Right atrium auricular region (tissue), 2 donors: ENCODE results near the gene AFMID. TPM values are rescaled to one million over a fixed set of nuclear protein-coding genes. Genes with fewer than 3 reads are reported as not detected.

Experiments used
- DNase-seq: peaks from one replicate; pipeline ENCODE4 v3.0.0-alpha.2; 2019; ENCODE audit warnings: low spot score
- H3K27ac ChIP-seq, 2 donors: fragments of 200-600 bp; sonication (generic); 1 replicate in 1 of 2; 2 replicates in 1 of 2; pipeline ENCODE4 v1.5.1; 2016 to 2019
- H3K27me3 ChIP-seq, 2 donors: fragments of 200-600 bp; sonication (generic); one replicate each; pipeline versions ENCODE4 v1.5.1 to v1.6.0; 2017 to 2019
- H3K36me3 ChIP-seq: fragments of 200-600 bp; sonication (generic); one replicate; pipeline ENCODE4 v1.5.1; 2016
- H3K4me1 ChIP-seq, 2 donors: fragments of 200-600 bp; sonication (generic); one replicate each; pipeline versions ENCODE4 v1.5.1 to v1.6.0; 2017 to 2019
- H3K4me3 ChIP-seq, 2 donors: fragments of 200-600 bp; sonication (generic); 1 replicate in 1 of 2; 2 replicates in 1 of 2; pipeline ENCODE4 v1.5.1; 2017 to 2019; ENCODE audit warnings: mild to moderate bottlenecking in 1 of 2, moderate library complexity in 1 of 2
- H3K9me3 ChIP-seq, 2 donors: fragments of 200-600 bp; sonication (generic); one replicate each; pipeline ENCODE4 v1.5.1; 2019
- total RNA-seq, 2 donors: library from RNA; depleted of rRNA; stranded (reverse); fragments of >200 nt; gene quantifications; one replicate each; pipeline ENCODE4 v1.1.0, GENCODE V29; 2016
- TF ChIP-seq, protein P1 (sequence below), 2 donors: fragments of 200-600 bp; sonication (generic); IDR thresholded peaks; one replicate each; pipeline ENCODE4 v1.5.1; 2019; ENCODE audit warnings: antibody characterized with exemption in 2 of 2

Gene AFMID
- total RNA-seq, 2 donors from 2014 or later: 28.6 to 35.3 TPM

DNA sequence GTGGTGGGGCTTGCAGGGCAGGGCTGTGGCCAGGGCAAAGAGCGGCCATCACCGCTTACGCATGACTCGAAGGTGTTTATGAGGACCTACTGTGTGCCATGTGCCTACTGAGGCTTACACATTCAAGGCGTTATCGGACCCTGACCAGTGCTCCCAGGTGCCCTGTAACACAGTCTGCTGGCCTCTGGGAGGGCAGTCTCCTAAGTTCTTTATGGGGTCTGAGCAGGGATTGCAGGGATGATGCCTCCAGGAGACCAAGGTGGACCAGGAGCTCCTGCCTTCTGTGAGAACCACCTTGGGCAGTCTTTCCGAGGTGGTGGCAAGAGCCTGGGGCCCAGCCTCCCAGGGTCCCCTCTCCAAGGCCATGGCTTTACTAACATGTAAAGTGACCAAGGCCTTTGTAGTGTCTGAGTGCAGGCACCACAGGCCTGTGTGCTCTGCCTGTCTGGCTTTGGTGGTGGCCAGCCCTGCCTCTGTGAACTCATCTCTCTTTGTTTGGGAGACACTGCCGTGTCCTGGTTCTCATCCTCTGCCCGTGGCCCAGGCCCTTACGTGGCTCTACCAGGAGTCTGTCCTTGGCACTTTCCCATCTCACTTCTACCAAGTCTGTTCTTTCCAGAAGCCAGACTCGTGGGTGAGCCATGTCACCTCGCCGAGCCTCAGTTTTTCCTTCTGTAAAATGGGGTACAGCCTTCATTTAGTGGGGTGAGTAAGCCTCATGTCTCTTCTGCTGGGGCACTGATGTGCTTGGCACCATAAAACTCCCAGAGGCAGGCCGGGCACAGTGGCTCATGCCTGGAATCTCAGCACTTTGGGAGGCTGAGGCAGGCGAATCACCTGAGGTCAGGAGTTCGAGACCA, 22.2 kb upstream of the AFMID start:
- Histone ChIP-seq H3K4me3 (no peak overlapping the region), H3K9me3 (no peaks in the 10 kb centered on the region), H3K27me3 (no peaks in the 10 kb centered on the region), H3K36me3 (no peaks in the 10 kb centered on the region), H3K4me1 (peaks cover 0 to 17% of the 10 kb centered on the region in 2 donors), H3K27ac (no peak overlapping the region)
- DNase-seq: no peak
- TF ChIP-seq, protein P1, sequence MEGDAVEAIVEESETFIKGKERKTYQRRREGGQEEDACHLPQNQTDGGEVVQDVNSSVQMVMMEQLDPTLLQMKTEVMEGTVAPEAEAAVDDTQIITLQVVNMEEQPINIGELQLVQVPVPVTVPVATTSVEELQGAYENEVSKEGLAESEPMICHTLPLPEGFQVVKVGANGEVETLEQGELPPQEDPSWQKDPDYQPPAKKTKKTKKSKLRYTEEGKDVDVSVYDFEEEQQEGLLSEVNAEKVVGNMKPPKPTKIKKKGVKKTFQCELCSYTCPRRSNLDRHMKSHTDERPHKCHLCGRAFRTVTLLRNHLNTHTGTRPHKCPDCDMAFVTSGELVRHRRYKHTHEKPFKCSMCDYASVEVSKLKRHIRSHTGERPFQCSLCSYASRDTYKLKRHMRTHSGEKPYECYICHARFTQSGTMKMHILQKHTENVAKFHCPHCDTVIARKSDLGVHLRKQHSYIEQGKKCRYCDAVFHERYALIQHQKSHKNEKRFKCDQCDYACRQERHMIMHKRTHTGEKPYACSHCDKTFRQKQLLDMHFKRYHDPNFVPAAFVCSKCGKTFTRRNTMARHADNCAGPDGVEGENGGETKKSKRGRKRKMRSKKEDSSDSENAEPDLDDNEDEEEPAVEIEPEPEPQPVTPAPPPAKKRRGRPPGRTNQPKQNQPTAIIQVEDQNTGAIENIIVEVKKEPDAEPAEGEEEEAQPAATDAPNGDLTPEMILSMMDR (IDR thresholded peaks at IDR 0.05): no peak

DNA sequence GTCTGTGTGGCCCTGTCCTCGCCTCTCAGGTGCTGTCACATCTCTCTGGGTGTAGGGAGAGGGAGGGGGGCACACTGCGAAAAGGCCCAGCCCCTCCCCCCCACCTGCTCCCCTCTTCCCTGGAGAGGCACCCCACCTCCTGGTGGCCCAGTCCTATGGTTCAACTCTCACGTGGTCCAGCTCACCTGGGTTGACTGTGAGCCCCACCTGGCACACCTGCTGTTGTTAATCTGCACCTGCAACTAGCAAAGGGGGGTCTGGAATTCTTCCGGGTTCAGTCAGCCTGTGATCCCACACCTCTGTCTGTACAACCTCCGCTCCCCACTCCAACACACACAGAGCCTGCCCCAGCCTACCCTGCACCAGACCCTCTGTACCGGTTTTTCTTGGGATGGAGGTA, 20.7 kb upstream of the AFMID start:
- TF ChIP-seq, protein P1 (IDR thresholded peaks at IDR 0.05): no peak
- peaks cover 0 to 21% of the 10 kb centered on the region in 2 donors for H3K4me1 ChIP-seq

DNA sequence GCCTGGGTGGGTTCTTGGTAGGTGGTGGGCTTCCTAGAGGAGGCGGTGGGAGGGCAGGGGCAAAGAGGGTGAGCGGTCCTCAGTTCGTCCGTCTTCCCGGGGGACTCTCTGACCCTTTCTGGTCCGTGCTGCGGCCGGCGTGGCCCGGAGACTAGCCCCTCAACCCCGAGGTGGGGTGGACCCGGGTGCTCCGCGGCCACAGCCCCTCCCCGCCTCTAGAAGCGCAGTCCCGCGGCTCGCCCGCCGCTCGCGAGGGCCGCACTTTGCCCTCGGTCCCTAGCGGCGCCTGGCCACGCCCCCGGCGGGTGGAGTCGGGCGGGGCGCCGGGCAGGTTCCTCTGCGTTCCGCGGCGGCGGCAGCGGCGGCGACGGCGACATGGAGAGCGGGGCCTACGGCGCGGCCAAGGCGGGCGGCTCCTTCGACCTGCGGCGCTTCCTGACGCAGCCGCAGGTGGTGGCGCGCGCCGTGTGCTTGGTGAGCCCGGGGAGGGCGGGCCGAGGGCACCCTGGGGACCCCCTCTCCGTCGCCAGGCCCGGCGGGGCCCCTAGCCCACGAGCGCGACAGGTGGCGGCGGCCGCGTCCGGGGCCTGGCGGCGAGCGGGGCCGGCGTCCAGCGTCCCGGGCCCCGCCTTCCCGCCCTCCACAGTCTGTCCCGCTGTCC, 18.8 kb upstream of the AFMID start, which contains the start of gene SYNGR2:
TSS of gene SYNGR2 (plus strand) at position 340 of the 661 bp plus-strand sequence. CDS start at position 376, 36 bp downstream.
- no peaks in the 10 kb centered on the region for H3K27me3 ChIP-seq
- peak within 1 kb of the TSS; percentile 79 to 83 for H3K27ac ChIP-seq
- TF ChIP-seq, protein P1 (IDR thresholded peaks at IDR 0.05): peak in 1 of 2 donors; percentile 16
- peaks cover 3% of the 10 kb centered on the region for H3K36me3 ChIP-seq
- peak within 1 kb of the TSS; percentile 59 to 77 for H3K4me3 ChIP-seq
- no peaks in the 10 kb centered on the region for H3K9me3 ChIP-seq
- peaks cover 0 to 41% of the 10 kb centered on the region in 2 donors for H3K4me1 ChIP-seq
- DNase-seq: no peak

More for the DNA sequence above, 20.7 kb upstream of the AFMID start:
- Histone ChIP-seq H3K36me3 (no peaks in the 10 kb centered on the region), H3K27ac (no peak overlapping the region), H3K9me3 (no peaks in the 10 kb centered on the region), H3K4me3 (no peak overlapping the region), H3K27me3 (no peaks in the 10 kb centered on the region)
- no peak for DNase-seq

DNA sequence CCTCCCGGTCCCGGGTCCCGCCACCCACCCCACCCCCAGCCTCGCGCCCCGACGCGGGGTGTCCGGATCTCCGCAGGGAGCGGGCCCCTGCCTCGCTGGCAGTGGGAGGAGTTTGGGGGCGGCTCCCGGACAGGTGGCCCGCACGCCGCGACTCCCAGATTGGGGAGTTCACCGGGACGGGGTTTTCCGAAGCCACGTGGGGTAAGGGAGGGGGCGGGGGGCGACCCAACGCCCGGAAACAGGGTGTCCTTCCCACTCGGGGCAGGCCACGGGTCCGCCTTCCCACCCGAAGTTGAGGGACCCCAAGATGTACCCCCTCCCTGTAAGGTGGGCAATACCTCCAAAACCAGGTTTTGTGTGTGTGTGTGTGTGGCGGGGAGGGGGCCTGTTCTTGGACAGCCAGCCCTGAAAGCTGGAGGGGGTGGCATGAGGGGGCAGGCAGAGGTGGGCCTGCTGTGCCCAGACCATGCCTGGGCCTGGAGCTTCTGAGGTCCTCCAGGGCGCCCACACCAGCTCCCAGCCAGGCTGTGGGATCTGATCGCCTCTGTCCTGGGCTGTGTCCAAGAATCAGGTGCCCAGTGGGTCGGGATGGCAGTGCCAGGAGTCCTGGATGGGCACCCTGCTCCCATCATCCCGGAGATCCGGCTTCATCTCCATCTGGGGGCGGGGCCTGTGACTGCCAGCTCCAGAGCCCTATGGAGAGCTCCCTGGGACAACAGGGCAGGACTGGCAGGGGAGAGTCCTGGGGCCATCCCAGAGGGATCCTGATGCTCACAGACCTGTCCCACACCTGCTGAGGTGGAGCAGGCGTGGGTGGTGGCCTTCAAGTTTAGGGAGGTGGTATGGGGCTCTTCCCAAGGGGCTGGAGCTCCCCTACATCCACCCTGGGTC, 18.0 kb upstream of the AFMID start:
- H3K4me1 ChIP-seq: peaks cover 0 to 49% of the 10 kb centered on the region in 2 donors
- DNase-seq: no peak

More for the DNA sequence above, 18.0 kb upstream of the AFMID start:
- Histone ChIP-seq H3K9me3 (no peaks in the 10 kb centered on the region), H3K4me3 (peak overlapping the region; percentile 59 to 77), H3K36me3 (peaks cover 3% of the 10 kb centered on the region), H3K27ac (peak overlapping the region; percentile 79 to 83), H3K27me3 (no peaks in the 10 kb centered on the region)
- TF ChIP-seq, protein P1 (IDR thresholded peaks at IDR 0.05): no peak
